Neural progenitor cell (in vitro differentiated cells): ENCODE results near the gene CPXM1.

Experiments
- CTCF ChIP-seq: fragments of 200-600 bp; sonication (generic); IDR thresholded peaks from 2 replicates; pipeline ENCODE4 v1.5.1; 2017; ENCODE audit warnings: antibody characterized with exemption, mild to moderate bottlenecking
- EZH2 ChIP-seq: fragments of 200-600 bp; sonication (generic); IDR thresholded peaks from 2 replicates; pipeline ENCODE4 v1.6.1; 2017; ENCODE audit warnings: antibody characterized with exemption, mild to moderate bottlenecking, moderate library complexity

- TF ChIP-seq CTCF (no peak), EZH2 (no peak)
These were observed 1.6 kb downstream of the CPXM1 start for GRCh38 chr20:2798814-2799213.
